GM12874 (cell line): ENCODE data around the gene LRRC8A.
A peak's percentile ranks its signal among the peaks of the same experiment; 100 is the strongest.

Source experiments
- CTCF ChIP-seq: IDR thresholded peaks from 2 replicates; pipeline ENCODE4 v1.5.1; 2011; ENCODE audit warnings: low read depth, mild to moderate bottlenecking, control low read depth, low read length, moderate library complexity; ENCODE audit not compliant: insufficient read depth

The LRRC8A gene

GRCh38 chr9:128927731-128928411 is 45.9 kb downstream of the LRRC8A start:
- peak; percentile 81 for TF ChIP-seq CTCF

- TF ChIP-seq CTCF = no peak
Observed at GRCh38 chr9:128928624-128929023, 46.7 kb downstream of the LRRC8A start.

GRCh38 chr9:128929560-128929959 is 47.6 kb downstream of the LRRC8A start:
- no peak for TF ChIP-seq CTCF

- TF ChIP-seq CTCF = no peak
Observed at GRCh38 chr9:128933731-128934130, 51.8 kb downstream of the LRRC8A start.

GRCh38 chr9:128936171-128936865 is 54.4 kb downstream of the LRRC8A start:
- TF ChIP-seq CTCF = no peak

GRCh38 chr9:128937310-128938165 is 55.6 kb downstream of the LRRC8A start:
- TF ChIP-seq CTCF = no peak

GRCh38 chr9:128940271-128940921 is 58.5 kb downstream of the LRRC8A start:
- no peak for TF ChIP-seq CTCF
